Sigmoid colon (tissue), 4 donors: ENCODE data around the gene MSH3.
"Not testable (repeated sequence)": the region's sequence is repeated elsewhere in the genome, so short reads cannot be mapped to it uniquely, and the experiment has no call there.

ENCODE experiments used
- EP300 ChIP-seq, 4 donors: sonication (generic); formaldehyde crosslinking; IDR thresholded peaks; one replicate each; pipeline ENCODE4 v1.6.1; 2017; ENCODE audit warnings: antibody characterized with exemption in 4 of 4
- POLR2A ChIP-seq, 2 donors: fragments of 450-650 bp; IDR thresholded peaks; one replicate each; pipeline ENCODE4 v1.6.1; 2016; ENCODE audit warnings: antibody characterized with exemption in 2 of 2, mild to moderate bottlenecking in 2 of 2, moderate library complexity in 2 of 2
- POLR2AphosphoS5 ChIP-seq, 4 donors: sonication (generic); formaldehyde crosslinking; IDR thresholded peaks; one replicate each; pipeline ENCODE4 v1.6.1; 2017; ENCODE audit warnings: antibody characterized with exemption in 4 of 4
- TF ChIP-seq, protein P1 (sequence below), 4 experiments: fragments of 450-650 bp in 3 of 4; fragments of 200-600 bp in 1 of 4; IDR thresholded peaks; one replicate each; pipeline ENCODE4 v1.5.1; 2016 to 2019; ENCODE audit warnings: antibody characterized with exemption in 4 of 4, mild to moderate bottlenecking in 3 of 4, moderate library complexity in 2 of 4

DNA sequence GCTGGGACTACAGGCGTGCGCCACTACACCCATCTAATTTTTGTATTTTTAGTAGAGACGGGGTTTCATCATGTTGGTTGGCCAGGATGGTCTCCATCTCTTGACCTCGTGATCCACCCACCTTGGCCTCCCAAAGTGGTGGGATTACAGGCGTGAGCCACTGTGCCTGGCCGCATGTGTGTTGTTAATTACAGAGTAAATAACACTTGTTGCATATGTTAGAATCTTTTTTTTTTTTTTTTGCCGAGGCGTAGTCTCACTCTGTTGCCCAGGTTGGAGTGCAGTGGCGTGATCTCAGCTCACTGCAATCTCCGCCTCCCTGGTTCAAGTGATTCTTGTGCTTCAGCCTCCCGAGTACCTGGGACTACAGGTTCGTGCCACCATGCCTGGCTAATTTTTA is 86.0 kb downstream of the MSH3 start:
- TF ChIP-seq, protein P1, sequence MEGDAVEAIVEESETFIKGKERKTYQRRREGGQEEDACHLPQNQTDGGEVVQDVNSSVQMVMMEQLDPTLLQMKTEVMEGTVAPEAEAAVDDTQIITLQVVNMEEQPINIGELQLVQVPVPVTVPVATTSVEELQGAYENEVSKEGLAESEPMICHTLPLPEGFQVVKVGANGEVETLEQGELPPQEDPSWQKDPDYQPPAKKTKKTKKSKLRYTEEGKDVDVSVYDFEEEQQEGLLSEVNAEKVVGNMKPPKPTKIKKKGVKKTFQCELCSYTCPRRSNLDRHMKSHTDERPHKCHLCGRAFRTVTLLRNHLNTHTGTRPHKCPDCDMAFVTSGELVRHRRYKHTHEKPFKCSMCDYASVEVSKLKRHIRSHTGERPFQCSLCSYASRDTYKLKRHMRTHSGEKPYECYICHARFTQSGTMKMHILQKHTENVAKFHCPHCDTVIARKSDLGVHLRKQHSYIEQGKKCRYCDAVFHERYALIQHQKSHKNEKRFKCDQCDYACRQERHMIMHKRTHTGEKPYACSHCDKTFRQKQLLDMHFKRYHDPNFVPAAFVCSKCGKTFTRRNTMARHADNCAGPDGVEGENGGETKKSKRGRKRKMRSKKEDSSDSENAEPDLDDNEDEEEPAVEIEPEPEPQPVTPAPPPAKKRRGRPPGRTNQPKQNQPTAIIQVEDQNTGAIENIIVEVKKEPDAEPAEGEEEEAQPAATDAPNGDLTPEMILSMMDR (IDR thresholded peaks at IDR 0.05): not testable (repeated sequence)
- TF ChIP-seq POLR2A, POLR2AphosphoS5, EP300 (IDR thresholded peaks at IDR 0.05): not testable (repeated sequence)
